ENCODE measurements around the gene GAD2.

- no peak for TF ChIP-seq CTCF (IDR thresholded peaks at IDR 0.05)
- TF ChIP-seq EZH2 (IDR thresholded peaks at IDR 0.05): no peak
- no peak for TF ChIP-seq EZH2phosphoT487 (IDR thresholded peaks at IDR 0.05)
These were observed 11.2 kb downstream of the GAD2 start for GRCh38 chr10:26227786-26228185.
